WERI-Rb-1 (cell line): Measurements from ENCODE around the gene PLEKHG3.

Experiments used
- DNase-seq: peaks from one replicate; pipeline ENCODE4 v3.0.0-alpha.2; 2020
- H3K27ac ChIP-seq: fragments of 250-450 bp; sonication (Bioruptor Pico); 2 replicates; pipeline ENCODE4 v1.5.1; 2020; ENCODE audit warnings: mild to moderate bottlenecking, moderate library complexity
- H3K27me3 ChIP-seq: fragments of 250-450 bp; sonication (Bioruptor Pico); 2 replicates; pipeline ENCODE4 v1.5.1; 2021; ENCODE audit warnings: mild to moderate bottlenecking, low read depth, moderate library complexity; ENCODE audit not compliant: insufficient read depth, severe bottlenecking
- H3K36me3 ChIP-seq: fragments of 250-450 bp; sonication (Bioruptor Pico); 2 replicates; pipeline ENCODE4 v1.5.1; 2020; ENCODE audit warnings: mild to moderate bottlenecking, moderate library complexity
- H3K4me3 ChIP-seq: 2 replicates; pipeline ENCODE4 v1.5.1; 2011; ENCODE audit warnings: low read depth, mild to moderate bottlenecking, control low read depth, low read length
- H3K9me3 ChIP-seq: fragments of 250-450 bp; sonication (Bioruptor Pico); 2 replicates; pipeline ENCODE4 v1.5.1; 2021; ENCODE audit warnings: mild to moderate bottlenecking, moderate library complexity; ENCODE audit not compliant: severe bottlenecking
- CTCF ChIP-seq: IDR thresholded peaks from 2 replicates; pipeline ENCODE4 v1.5.1; 2011; ENCODE audit warnings: low read depth, mild to moderate bottlenecking, control low read depth, inconsistent platforms, low read length

The PLEKHG3 gene

GRCh38 chr14:64727551-64728071, 23.4 kb downstream of the PLEKHG3 start:
- no peak for TF ChIP-seq CTCF
- no peak for DNase-seq
- Histone ChIP-seq H3K27ac (no peak overlapping the region), H3K36me3 (peaks cover 12% of the 10 kb centered on the region), H3K4me3 (no peak overlapping the region), H3K9me3 (no peaks in the 10 kb centered on the region), H3K27me3 (no peaks in the 10 kb centered on the region)

- Histone ChIP-seq H3K27ac (no peak overlapping the region), H3K27me3 (no peaks in the 10 kb centered on the region), H3K36me3 (peaks cover 12% of the 10 kb centered on the region), H3K9me3 (no peaks in the 10 kb centered on the region), H3K4me3 (no peak overlapping the region)
- DNase-seq = no peak
- TF ChIP-seq CTCF = no peak
These were observed 23.9 kb downstream of the PLEKHG3 start for GRCh38 chr14:64728106-64728505.

- Histone ChIP-seq H3K36me3 (peaks cover 12% of the 10 kb centered on the region), H3K27me3 (no peaks in the 10 kb centered on the region), H3K9me3 (no peaks in the 10 kb centered on the region), H3K27ac (no peak overlapping the region), H3K4me3 (no peak overlapping the region)
- no peak for TF ChIP-seq CTCF
- no peak for DNase-seq
These were observed 24.6 kb downstream of the PLEKHG3 start for GRCh38 chr14:64728856-64729255.

GRCh38 chr14:64729386-64730060, 25.3 kb downstream of the PLEKHG3 start:
- no peaks in the 10 kb centered on the region for H3K9me3 ChIP-seq
- H3K36me3 ChIP-seq = peaks cover 12% of the 10 kb centered on the region
- no peak overlapping the region for H3K27ac ChIP-seq
- no peak for DNase-seq
- H3K27me3 ChIP-seq = no peaks in the 10 kb centered on the region
- no peak overlapping the region for H3K4me3 ChIP-seq
- no peak for TF ChIP-seq CTCF

- no peak for TF ChIP-seq CTCF
- Histone ChIP-seq H3K27me3 (no peaks in the 10 kb centered on the region), H3K36me3 (peaks cover 12% of the 10 kb centered on the region), H3K4me3 (no peak overlapping the region), H3K27ac (no peak overlapping the region), H3K9me3 (no peaks in the 10 kb centered on the region)
- no peak for DNase-seq
These were observed 25.8 kb downstream of the PLEKHG3 start for GRCh38 chr14:64730061-64730440.

GRCh38 chr14:64730681-64731080, 26.5 kb downstream of the PLEKHG3 start:
- Histone ChIP-seq H3K27ac (no peak overlapping the region), H3K36me3 (peaks cover 12% of the 10 kb centered on the region), H3K27me3 (no peaks in the 10 kb centered on the region), H3K9me3 (no peaks in the 10 kb centered on the region), H3K4me3 (no peak overlapping the region)
- no peak for TF ChIP-seq CTCF
- DNase-seq = no peak
